ENCODE results near the gene OR10G4.

DNA sequence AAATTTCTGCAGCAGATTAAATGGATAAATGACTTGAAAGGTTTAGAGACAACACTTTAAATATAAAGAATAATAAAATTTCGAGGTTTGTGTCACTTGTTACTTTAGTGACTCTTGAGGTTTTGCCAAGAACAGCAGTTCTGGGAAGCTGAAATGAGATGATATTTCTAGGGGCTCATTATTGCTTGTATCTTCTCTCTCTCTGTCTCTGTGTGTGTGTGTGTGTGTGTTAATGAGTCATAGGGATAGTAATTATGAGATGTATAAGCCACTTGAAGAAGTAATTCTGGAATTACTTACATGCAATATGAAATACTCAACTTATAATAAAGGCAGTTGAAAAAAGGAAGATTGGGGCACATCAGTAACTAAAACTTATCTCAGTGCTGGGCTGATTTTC is 38.0 kb downstream of the OR10G4 start:
- TF ChIP-seq, protein P1, sequence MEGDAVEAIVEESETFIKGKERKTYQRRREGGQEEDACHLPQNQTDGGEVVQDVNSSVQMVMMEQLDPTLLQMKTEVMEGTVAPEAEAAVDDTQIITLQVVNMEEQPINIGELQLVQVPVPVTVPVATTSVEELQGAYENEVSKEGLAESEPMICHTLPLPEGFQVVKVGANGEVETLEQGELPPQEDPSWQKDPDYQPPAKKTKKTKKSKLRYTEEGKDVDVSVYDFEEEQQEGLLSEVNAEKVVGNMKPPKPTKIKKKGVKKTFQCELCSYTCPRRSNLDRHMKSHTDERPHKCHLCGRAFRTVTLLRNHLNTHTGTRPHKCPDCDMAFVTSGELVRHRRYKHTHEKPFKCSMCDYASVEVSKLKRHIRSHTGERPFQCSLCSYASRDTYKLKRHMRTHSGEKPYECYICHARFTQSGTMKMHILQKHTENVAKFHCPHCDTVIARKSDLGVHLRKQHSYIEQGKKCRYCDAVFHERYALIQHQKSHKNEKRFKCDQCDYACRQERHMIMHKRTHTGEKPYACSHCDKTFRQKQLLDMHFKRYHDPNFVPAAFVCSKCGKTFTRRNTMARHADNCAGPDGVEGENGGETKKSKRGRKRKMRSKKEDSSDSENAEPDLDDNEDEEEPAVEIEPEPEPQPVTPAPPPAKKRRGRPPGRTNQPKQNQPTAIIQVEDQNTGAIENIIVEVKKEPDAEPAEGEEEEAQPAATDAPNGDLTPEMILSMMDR (conservative IDR thresholded peaks at IDR 0.05), result no peak
- no peak for TF ChIP-seq EZH2 (IDR thresholded peaks at IDR 0.05; ENCODE audit: low read depth)
